ENCODE data around the gene HLA-DRB5.

GRCh38 chr6:32558426-32559057 lies 28.5 kb upstream of the HLA-DRB5 start:
- TF ChIP-seq CTCF (IDR thresholded peaks at IDR 0.05) = 0 out of 2 replicates have a peak, but pooled peaks have one; percentile 8
- TF ChIP-seq ZFX (IDR thresholded peaks at IDR 0.05; ENCODE audit: borderline replicate concordance) = no peak
